Measurements from ENCODE around the gene VRK3. TPM values are rescaled to one million over a fixed set of nuclear protein-coding genes. Genes with fewer than 3 reads are reported as not detected.
A peak's percentile ranks its signal among the peaks of the same experiment; 100 is the strongest.
"Not testable (repeated sequence)": the region's sequence is repeated elsewhere in the genome, so short reads cannot be mapped to it uniquely, and the experiment has no call there.

The VRK3 gene
- total RNA-seq, 1 donor from 2014 or later = 38.0 TPM

GRCh38 chr19:49988433-49988832 lies 36.7 kb downstream of the VRK3 start:
- DNase-seq (ENCODE audit: low spot score) = no peak

DNA sequence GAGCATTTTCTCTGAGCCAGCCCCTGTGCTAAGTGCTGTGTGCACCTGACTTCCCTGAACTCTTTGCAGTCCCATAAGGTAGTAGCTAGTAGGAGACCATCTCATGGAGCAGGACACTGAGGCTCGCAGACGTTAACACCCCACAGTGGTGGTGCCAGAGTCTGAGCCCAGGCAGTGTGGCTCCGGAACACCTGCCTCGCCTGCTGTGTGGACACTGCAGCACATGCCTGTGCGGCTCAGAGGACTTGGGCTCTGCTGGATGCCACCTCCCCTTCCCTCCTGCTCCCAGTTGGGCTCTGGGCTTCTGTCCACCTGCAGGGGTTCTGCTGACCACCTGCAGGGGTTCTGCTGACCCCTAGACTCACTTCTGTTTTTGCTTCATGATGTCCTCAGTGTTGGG lies 37.2 kb downstream of the VRK3 start:
- ATAC-seq = no peak
- DNase-seq (ENCODE audit: low spot score) = no peak

More at GRCh38 chr19:49988433-49988832, 36.7 kb downstream of the VRK3 start:
- no peak for ATAC-seq

- ATAC-seq (peak; percentile 89), DNase-seq (ENCODE audit: low spot score) (peak; percentile 77)
These were observed 37.9 kb downstream of the VRK3 start for GRCh38 chr19:49987159-49987698.

- ATAC-seq = no peak
These were observed 38.8 kb downstream of the VRK3 start for GRCh38 chr19:49986354-49986753.

GRCh38 chr19:49985871-49986270 lies 39.3 kb downstream of the VRK3 start:
- no peak for DNase-seq (ENCODE audit: low spot score)
- ATAC-seq = no peak

More at GRCh38 chr19:49986354-49986753, 38.8 kb downstream of the VRK3 start:
- DNase-seq (ENCODE audit: low spot score) = no peak

GRCh38 chr19:49984491-49984890 lies 40.7 kb downstream of the VRK3 start:
- ATAC-seq (no peak), DNase-seq (ENCODE audit: low spot score) (no peak)

DNA sequence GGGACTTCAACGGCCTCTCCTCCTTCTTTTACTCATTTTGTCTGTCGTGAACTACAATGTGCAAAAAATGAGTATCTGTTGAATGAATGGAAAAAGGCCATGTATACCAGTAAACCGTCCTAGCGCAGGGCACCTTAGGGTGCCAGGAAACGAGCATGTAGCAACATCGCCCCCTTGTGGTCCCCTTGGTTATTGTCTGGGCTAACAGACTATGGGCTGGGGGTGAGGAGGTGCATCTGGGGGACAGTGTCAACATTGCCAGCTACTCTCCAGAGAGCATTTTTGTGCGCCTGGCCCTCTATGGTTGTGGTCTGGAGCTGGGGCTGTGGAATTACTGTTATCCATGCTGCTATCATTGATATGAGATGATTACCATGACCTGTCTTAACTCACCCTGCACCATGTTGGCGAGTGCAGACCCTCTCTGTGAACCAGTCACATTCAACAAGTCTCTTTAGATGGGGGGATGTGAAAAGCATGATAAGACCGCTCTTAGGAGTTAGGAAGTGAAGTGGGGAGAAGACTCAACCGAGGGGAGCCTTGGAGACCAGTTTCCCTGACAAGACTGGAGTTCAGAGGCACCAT lies 41.4 kb downstream of the VRK3 start:
- peak; percentile 75 for ATAC-seq
- peak; percentile 62 for DNase-seq (ENCODE audit: low spot score)

GRCh38 chr19:49981603-49982593 lies 43.3 kb downstream of the VRK3 start:
- ATAC-seq (no peak), DNase-seq (ENCODE audit: low spot score) (no peak)

GRCh38 chr19:49978324-49978723 lies 46.8 kb downstream of the VRK3 start:
- DNase-seq (ENCODE audit: low spot score) (no peak), ATAC-seq (no peak)

GRCh38 chr19:49977881-49978280 lies 47.3 kb downstream of the VRK3 start:
- ATAC-seq = no peak
- no peak for DNase-seq (ENCODE audit: low spot score)

GRCh38 chr19:49977076-49977475 lies 48.1 kb downstream of the VRK3 start:
- ATAC-seq = no peak

DNA sequence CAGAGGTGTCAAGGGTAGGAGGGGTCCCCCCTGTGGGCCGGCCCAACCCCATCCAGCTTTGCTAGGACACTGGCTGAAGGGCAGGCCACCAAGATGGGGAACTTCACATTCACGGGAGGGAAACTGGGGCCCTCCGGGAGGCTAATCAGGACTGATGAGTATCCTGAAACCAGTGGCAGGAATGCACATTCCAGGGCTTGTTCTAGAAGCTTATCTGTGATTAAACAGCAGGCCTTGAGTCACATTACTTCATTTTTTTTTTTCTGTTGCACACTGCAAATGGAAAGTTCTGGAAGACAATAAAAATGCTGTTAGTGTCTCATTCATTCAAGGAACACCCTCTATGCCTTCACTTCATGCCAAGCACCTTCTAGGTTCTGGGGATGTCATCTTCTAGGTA lies 48.7 kb downstream of the VRK3 start:
- ATAC-seq (no peak), DNase-seq (ENCODE audit: low spot score) (no peak)

More at GRCh38 chr19:49977076-49977475, 48.1 kb downstream of the VRK3 start:
- DNase-seq (ENCODE audit: low spot score) = no peak

DNA sequence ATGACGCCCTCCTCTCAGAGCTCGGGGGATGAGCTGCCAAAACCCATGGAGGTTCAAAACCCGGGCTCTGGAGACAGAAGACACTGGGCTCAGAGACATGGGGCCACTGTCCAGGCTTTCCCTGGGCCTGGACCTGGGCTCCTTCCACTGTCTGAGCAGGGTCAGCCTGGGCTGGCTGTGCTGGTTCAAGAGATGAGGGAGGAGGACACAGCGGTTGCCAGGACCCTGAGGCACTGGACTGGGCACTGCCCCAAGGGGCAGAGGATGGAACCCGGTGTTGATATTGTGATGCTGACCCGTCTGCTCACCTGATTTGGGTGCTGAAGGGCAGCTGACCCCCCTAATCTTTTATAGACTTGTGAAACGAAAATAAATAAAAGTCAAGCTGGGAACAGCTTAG lies 50.1 kb downstream of the VRK3 start:
- DNase-seq (ENCODE audit: low spot score) (no peak), ATAC-seq (no peak)

- no peak for DNase-seq (ENCODE audit: low spot score)
These were observed 51.2 kb downstream of the VRK3 start for GRCh38 chr19:49973987-49974386.

DNA sequence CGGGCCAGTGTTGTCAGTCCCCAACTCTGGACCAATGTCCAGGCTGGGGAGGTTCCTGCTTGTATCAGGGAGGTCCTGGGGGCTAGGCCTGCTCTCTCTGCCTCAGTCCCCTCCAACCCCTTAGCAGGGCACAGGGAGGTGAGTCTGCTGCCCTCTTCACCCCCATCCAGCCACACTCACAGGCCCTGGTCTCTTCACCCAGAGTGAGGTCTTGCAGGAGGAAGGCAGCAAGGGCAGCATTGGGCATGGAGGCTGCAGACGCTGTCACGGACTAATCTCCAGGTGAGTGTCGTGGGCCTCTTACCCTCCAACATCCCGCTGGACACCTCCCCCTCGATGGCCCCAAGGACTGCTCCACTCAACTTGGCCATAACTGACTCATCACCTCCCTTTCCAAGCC lies 52.3 kb downstream of the VRK3 start:
- ATAC-seq = peak; percentile 11

More at GRCh38 chr19:49973987-49974386, 51.2 kb downstream of the VRK3 start:
- ATAC-seq = no peak

DNA sequence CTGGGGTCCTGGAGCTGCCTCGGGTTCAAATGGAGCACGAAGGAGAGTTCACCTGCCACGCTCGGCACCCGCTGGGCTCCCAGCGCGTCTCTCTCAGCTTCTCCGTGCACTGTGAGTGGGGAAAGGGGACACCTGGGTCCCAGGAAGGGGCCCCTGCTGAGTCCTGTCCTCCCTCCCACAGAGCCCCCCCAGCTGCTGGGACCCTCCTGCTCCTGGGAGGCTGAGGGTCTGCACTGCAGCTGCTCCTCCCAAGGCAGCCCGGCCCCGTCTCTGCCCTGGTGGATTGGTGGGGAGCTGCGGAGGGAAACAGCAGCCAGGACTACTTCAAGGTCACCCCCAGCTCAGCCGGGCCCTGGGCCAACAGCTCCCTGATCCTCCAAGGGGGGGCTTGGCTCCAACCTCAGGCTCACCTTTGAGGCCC lies 53.2 kb downstream of the VRK3 start:
- DNase-seq (ENCODE audit: low spot score) = no peak
- ATAC-seq = no peak

More for the DNA sequence above, 52.3 kb downstream of the VRK3 start:
- DNase-seq (ENCODE audit: low spot score) = no peak

DNA sequence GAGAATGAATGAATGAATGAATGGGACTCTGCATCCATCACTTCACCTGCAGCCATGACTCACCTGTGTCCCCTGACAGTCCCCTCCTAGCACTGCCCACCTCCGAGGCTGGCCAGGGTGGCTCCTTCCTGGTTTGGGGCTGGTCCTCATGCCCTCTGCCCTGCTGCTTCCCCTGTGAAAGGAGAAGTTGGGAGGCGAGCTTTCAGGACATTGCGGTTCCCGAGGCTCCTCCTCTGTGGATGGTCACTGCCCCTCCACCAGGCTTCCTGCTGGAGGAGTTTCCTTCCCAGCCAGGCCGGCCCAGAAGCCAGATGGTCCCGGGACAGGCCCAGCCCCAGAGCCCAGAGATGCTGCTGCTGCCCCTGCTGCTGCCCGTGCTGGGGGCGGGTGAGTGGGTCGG lies 55.8 kb downstream of the VRK3 start:
- not testable (repeated sequence) for DNase-seq (ENCODE audit: low spot score)
- peak; percentile 33 for ATAC-seq

GRCh38 chr19:49968279-49968922 lies 56.8 kb downstream of the VRK3 start:
- ATAC-seq = no peak
- no peak for DNase-seq (ENCODE audit: low spot score)

DNA sequence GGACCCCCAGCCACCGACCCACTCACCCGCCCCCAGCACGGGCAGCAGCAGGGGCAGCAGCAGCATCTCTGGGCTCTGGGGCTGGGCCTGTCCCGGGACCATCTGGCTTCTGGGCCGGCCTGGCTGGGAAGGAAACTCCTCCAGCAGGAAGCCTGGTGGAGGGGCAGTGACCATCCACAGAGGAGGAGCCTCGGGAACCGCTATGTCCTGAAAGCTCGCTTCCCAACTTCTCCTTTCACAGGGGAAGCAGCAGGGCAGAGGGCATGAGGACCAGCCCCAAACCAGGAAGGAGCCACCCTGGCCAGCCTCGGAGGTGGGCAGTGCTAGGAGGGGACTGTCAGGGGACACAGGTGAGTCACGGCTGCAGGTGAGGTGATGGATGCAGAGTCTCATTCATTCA lies 64.2 kb downstream of the VRK3 start, which contains the start of gene SIGLEC11:
Gene SIGLEC11, minus strand, starts transcription at position 193 of the 400 bp plus-strand sequence. Its CDS starts 91 bp downstream, at position 102.
- peak; percentile 62 for ATAC-seq
- DNase-seq (ENCODE audit: low spot score) = not testable (repeated sequence)

DNA sequence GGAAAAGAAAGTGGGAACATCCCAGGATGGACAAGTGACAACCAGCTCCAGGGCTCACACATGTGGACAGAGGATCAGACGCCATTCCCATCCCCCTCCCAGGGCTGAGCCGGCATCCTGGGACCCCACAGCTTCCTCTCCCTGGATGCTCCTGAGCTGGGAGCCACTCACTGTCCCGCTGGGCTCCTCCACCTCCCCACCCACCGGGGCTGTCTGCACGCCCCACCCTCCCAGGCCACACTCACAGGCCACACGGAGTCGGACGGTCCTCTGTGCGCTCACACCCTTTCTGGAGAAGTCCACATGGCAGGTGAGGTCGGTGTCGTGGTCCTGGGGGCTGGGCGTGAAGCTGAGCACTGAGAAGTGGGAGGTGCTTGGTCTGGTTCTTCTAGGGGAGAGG lies 65.3 kb downstream of the VRK3 start:
- ATAC-seq; DNase-seq (ENCODE audit: low spot score): not testable (repeated sequence)

- not testable (repeated sequence) for ATAC-seq; DNase-seq (ENCODE audit: low spot score)
These were observed 66.6 kb downstream of the VRK3 start for GRCh38 chr19:49958596-49958995.
